Measurements from ENCODE around the gene HPCAL1.

The HPCAL1 gene

DNA sequence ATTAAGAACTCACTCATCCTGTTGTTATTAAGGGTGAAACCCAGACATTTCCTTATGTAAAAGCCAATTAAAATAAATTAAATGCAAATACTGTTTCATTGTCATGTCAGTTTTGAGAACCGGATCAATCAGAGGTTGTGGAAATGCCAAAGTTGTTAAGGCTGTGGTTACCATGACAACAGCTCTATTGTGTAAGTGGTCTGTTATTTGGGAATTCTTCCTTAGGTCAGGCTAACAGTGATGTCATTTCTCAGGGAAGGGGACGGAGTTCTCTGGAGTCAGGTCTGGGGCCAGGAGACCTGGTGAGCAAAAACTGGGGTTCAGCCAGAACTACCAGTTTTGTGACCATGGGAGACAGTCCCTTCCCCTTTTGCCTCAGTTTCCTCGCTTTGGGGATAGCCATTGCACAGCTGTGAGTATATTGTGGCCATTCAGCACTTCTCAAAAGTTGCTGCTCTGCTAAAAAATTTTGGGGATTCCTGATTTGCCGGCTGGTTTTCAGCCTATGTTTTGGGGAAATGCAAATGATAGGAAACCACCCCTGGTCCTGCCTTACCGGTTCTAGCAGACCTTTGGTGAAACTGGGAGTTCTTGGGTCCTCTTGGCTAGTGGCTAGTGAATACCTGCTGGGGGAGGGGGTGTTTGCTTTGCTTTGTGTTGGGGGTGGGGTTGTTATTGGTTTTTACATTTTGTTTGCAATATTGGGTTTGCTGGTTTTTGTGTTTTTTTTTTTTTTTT is 21.6 kb downstream of the HPCAL1 start:
- DNase-seq (ENCODE audit: low read depth in 2 of 2): no peak

DNA sequence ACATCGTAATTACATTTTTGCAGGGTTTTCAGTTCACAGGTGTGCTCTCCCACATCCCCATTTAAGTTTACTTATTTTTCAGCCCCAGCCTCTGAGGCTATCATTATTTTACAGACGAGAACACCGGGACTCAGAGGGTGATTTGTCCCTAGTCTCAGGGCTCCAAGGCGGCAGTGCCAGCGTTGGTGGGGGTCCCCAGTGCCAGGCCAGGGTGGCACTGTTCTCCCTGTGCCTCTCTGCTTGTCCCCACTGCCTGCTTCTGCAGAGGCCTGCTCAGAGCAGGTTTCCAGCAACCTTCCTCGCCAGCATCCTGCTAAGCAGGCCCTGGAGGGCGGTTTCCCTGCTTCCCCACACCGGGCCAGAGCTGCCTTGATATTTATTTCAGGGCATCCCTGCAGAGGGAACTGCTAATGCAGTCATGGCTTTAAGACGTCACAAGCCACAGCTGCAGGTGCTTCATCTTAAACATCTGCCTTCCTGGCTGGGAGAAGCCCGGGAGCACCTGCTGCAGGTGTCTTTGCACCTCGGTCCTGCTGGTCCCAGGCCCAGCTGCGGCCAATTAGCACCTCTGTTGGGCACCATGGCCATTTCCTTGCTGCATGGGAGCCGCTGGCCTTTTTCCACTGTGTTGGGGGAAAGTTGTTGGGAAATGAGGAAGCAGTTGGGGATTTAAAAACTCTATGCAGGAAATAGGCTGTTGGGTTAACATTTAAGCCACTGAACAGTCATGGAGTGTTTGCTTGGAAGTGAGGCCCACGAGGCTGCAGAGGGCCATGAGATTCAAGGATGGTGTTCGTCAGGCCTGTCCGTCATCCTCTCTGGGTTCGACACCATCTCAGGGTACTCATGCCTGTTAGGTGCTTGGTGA is 22.8 kb downstream of the HPCAL1 start:
- no peak for DNase-seq (ENCODE audit: low read depth in 2 of 2)

DNA sequence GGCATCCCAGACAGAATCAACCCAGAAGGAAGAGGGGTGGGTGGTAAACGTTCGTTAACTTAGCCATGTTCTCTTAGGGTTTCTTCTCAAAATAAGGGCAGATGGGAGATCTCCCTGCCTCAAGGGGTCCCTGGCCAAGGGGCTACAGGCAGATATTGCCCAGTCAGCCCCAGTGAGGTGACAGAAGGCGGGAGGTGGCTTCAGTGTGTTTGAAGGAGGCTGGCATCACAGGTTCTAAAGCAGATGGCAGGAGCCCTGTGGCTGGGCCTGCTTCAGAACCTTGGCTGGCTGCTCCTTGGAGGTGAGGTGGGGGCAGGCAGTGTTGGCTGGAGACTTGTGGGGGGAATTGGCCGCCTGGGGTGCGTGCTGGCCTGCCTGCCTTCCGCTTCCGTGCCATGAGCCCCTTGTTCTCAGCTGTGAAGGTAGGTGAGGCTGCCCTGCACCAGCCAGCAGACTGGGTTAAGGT is 23.5 kb downstream of the HPCAL1 start:
- DNase-seq (ENCODE audit: low read depth in 2 of 2): no peak

DNA sequence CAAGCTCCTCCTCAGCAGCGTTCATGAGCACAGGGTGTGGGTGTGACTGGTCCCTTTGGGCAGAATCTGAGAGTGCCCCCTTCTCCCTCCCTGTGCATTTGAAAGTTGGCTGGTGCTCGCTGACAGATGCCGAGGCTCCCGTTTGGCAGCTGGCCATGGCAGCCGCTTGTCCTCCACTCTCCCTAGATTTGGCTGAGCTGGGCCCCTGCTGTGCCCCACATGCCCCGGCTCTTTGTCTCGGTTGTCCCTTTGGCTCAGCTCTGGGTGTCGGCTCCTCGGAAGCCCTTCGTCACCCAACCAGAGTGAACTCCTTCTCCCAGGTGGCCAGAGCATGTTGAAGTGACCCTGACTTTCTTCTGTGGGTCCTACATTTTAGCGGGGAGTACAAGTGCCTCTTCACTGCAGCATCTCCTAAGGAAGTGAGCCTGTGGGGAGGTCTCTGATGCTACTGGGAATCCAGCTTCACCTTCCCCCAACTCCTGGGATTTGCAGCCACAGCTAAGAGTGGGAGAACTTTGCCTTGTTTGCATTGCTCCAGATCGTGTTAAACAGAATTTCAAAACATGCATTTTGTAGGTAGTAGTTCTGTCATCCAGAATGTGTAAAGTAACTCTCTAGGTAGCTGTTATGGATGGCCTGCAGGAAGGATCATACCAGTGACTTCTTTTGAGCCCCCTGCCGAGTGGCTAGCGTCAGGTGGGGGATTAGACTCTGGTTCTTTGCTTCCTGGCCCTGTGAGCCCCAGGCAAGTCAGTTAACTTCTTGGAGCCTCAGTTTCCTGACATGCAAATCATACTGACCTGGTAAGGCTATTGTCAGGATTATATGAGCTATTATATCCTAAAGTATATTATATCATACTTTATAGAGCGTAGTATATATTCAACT is 24.2 kb downstream of the HPCAL1 start:
- no peak for DNase-seq (ENCODE audit: low read depth in 2 of 2)

DNA sequence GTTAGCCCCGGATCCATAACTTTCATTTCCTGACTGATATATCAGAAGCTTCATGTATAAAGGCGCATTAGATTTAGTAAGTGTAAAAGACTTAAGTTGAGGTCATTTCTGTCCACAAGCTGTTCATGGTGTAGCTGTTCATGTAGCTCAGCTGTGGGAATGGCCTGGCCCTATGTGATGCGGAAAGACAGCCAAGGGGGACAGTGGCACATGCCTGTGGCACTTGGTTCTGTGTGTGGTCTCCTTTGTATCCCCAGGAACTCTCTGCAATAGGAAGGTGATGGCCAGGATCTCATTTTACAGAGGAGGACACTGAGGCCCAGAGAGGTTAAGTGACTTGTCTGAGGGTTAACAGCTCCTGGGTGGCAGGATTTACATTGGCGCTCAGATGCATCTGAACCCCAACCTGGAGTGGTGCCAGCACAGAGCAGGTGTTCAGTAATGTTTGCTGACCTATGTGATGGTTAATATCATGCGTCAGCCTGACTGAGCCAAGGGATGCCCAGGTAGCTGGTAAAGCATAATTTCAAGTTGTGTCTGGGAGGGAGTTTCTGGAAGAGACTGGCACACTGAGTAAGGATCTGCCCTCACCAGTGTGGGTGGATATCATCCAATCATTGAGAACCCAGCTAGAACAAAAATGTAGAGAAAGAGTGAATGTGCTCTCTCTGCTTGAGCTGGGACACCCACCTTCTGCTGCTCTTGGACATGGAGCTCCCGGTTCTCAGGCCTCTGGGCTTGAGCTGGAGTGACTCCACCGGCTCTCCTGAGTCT is 25.4 kb downstream of the HPCAL1 start:
- no peak for DNase-seq (ENCODE audit: low read depth in 2 of 2)

DNA sequence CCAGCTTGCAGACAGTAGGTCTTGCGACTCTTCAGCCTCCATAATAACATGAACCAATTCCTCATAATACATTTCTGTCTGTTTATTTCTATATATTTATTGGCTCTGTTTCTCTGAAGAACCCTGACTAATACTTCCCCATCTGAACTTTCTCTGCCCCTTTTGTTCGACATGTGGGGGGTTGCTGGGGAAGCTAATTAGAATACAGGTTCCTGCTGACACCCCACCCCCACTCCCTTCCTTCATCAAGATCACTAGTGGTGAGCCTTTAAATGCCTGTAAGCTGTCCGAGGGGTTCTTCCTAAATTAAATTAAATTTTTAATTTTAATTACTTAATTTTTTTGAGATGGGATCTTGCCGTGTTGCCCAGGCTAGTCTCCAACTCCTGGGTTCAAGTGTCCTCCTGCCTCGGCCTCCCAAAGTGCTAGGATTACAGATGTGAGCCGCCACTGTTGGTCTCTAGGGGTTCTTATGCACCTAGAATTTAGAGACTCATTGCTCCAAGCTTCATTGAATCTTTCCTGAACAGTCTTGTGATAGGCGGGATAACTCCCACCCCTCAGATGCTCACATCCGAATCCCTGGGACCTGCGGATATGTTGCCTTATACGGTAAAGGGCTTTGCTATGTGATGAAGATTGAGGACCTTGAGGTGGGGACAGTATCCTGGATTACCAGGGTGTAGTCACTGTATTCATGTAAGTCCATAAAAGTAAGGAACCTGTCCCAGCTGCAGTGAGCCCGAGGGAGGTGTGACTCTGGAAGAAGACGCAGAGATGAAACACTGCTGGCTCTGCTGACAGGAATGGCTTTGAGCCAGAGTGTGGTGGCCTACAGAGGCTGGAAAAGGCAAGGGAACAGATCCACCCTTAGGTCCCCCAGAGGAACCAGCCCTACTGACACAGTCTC is 26.2 kb downstream of the HPCAL1 start:
- no peak for DNase-seq (ENCODE audit: low read depth in 2 of 2)

DNA sequence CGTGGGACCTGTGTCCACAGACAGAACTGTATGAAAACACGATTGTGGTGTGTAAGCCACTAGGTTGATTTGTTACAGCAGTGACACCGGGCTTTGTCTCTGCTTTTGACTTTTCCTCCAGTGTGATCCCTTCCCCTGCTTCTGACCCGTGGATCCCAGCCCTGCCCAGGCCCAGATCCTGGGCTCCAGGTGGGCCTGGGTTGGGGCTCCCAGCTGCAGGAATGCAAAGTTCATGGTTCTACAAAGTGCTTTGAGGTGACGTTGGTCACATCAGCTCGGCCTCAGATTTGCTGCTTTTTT is 26.8 kb downstream of the HPCAL1 start:
- DNase-seq (ENCODE audit: low read depth in 2 of 2): no peak

DNA sequence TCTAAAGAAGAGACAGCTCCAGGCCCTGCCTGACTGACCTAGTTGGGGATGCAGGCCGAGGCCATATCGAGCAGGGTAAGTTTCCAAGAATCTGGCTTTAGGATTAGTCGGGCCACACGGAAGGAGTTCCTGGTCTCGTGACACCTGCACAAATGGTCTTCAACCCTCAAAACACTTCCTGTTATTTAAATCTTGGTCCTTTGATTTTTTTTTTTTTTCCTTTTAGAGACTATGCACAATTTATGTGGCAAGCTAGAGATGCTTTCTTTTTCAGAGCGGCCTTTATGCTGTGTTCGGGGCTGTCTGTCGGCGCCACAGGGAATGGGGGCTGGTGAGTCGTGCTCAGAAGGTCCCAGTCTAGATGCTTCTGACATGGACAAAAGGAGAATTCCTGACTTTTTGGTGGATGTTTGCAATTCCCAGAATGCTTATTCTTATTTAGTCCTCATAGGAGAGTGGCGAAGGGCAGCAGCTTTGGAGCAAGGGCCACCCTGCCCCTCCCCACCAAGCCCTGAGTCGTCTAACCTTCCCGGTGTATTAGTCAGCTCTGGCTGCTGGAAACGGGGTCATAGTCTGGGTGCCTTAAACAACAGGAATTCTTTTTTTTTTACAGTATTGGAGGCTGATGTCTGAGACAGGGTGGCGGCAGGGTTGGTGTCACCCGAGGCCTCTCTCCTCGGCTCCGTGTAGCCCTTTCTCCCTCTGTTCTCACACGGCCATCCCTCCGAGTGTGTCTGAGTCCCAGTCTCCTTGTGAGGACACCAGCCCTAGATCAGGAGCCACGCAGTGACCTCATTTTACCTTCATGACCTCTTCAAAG is 27.4 kb downstream of the HPCAL1 start:
- no peak for DNase-seq (ENCODE audit: low read depth in 2 of 2)

DNA sequence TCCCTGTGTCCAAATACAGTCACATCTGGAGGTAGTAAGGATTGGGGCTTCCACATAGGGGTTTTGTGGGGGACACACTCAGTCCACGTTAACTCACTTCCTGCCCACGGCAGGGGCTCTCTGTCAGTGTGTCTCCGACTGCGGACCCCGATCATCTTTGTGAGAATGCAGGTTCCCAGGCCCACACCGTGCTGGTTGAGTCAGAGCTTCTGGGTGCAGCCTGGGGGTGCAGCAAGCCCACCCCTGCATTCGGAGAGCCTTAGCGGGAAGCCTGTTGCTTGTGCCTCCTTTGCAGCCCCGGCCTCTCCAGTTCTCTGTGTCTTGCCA is 28.0 kb downstream of the HPCAL1 start:
- no peak for DNase-seq (ENCODE audit: low read depth in 2 of 2)

DNA sequence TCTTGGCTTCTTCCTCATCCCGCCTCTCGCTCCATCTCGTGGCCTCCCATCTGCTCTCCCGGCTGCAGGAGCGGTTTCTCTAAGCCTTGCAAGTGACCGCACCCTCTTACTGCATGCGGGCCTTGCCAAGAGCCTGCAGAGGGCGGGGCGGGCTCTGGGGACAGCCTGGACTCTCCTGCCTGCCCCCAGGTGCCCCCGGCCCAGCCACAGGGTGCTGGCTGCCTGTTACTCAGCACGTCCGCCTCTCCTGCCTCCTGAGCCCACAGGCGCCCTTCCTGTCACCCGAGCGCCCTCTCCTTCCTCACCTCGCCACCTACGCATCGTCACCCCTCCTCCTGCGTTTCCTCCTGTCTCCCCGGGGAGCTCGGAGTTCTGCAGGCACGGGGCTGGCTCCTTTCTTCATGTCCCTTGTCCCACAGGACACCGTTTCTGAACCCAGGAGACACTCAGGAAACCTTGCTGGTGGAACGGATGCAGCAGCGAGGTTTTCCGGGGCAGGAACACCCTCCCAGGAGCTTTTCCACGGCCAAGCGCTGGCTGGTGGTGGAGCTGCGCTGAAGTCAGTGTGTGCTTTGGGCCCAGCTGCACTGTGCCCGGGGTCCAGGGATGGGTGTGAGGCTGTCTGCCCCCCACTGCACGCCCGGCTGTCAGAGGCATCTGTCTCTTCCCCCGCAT is 28.5 kb downstream of the HPCAL1 start:
- DNase-seq (ENCODE audit: low read depth in 2 of 2): peak; percentile 35 to 47

DNA sequence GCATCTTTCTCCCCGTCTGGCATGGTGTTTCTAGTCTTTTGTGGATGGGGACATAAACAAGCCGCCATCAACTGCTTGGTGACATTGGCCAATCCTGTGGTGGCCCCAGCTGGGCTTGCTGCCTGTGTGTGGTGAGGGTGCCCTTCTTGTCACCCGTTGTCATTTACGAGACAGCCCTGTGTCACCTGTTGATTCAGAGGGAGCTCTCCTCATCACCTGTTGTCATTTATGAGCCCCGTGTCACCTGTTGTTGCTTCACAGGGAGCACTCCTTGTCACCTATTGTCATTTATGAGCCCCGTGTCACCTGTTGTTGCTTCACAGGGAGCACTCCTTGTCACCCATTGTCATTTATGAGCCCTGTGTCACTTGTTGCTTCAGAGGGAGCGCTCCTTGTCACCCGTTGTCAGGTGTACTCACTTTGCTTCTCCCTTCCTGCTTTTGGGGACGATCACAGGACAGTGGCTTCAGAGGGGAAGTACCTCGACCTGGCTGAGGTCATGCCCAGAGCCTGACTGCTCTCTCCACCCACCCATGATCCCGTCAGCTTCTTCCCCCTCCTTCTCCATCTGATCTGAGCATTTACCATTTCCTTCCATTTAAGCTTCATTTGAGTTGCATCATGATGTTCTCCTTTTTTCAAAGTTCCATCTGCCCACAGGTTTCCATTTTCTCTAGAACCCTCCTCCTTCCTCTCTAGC is 29.1 kb downstream of the HPCAL1 start:
- no peak for DNase-seq (ENCODE audit: low read depth in 2 of 2)

DNA sequence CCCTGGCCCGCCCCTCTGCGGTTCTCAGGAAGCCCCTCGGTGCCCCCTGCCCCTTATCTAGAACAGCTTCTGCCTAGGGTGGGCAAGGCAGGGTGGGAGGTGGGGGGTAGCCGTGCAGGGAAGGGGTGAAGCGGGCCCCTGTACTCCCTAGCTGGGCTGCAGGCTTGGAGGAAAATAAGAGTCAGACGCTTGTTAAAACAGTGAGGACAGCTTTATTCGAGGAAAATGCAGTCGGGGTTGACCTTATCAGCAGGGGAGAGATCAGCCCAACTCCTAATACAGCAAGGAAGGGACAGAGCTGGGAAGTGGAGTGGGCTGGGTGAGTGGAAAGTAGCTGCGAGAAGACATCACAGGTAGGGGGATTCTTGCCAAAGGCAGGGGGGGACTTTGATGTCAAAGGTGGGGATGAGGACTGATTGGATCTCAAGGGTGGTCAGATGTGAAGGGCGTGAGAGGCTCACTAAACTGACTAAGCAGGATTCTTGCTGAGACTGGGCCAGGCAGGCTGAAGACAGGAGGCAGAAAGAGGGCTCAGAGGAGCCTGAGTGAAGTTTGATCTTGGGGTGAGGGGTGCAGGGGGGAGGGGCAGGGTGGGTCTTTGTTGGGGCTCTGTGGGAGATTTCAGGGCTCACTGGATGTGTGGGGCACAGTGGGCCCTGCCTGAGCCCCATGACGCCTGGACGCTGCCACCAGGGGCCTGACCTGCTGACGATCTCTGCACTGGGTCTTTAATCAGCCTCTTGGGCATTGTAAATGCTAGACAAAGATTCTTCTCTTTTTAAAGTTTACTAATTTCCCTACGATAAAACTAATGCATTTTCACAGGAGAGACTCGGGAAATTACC is 29.9 kb downstream of the HPCAL1 start:
- DNase-seq (ENCODE audit: low read depth in 2 of 2): no peak

DNA sequence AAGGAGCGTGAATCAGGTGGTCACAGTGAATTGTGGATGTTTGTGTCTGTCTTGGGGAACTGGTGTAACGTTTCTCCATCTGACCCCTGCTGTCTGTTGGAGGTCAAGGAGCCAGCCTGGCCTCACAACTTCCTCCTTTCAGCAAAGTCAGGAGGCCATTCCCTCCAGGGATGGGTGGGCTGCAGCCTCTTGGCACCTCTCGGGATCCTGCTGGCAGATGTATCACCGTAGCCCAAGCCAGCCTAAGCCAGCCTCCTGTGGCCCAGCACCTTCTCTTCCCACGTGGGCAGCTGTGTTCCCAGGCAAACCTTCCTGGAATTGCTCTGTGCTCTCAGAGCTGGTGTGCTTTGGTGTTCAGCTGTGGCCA is 30.5 kb downstream of the HPCAL1 start:
- no peak for DNase-seq (ENCODE audit: low read depth in 2 of 2)

DNA sequence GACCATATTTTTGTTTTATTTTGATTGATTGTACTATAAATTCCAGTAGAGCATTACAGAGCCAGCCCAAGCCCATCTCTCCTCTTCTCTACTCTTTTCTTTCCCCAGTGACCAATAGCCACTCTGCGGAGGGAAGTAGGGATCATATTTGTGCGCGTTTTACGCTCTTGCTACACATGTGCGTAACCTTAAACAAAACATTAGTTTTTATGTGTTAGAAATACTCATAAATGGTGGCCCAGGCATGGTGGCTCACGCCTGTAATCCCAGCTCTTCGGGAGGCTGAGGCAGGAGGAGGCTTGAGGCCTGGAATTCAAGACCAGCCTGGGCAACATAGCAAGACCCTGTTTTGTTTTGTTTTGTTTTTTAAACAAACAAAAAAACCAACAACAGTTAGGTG is 31.3 kb downstream of the HPCAL1 start:
- DNase-seq (ENCODE audit: low read depth in 2 of 2): no peak

DNA sequence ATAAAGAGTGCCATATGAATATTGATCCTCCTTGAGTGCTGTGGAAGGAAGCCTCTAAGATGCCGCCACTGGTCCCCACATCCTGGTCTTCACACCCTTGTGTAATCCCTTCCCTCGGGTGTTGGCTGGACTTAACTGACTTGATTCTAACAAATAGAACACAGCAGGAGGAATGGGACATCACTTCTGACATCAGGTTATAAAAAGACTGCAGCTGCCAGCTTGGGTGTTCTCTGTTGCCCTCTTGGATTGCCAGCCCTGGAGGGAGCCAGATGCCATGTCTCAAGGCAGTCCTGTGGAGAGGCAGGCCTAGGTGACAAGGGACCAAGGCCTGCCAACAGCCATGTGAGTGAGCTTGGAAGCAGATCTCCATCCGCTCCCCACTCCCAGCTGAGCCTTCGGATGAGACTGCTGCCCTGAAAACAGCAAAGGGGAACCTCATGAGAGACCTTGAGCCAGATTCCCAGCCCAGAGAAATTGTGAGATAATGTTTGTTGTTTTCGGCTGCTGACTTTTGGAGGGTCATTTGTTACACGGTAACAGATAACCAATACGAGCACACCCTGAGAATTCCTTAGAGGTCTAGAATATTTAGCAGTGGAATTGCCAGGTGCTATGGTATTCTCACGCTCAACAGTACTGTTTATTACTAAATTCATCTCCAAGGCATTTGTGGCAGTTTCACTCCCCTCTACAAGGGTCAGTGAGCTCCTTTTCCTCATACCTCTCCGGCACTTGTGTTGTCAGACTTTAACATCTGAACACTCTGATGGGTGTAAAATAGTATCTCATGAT is 32.5 kb downstream of the HPCAL1 start:
- DNase-seq (ENCODE audit: low read depth in 2 of 2): no peak

DNA sequence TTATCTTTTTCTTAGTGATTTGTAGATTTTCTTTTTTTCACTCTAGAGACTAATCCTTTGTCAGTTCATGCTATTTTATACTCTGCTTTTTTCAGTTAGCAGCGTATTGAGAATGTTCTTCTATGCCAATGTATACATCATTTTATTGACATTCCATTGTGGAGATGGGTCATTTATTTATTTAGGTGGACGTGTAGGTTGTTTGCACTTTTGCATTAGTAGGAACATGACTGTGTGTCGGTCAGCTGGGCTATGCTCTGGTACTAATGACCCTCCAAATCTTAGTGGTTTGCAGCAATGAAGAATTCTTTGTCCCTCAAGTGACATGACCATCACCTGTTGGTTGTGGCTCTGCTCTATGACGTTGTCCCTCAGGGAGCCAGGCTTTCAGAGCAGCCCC is 33.6 kb downstream of the HPCAL1 start:
- DNase-seq (ENCODE audit: low read depth in 2 of 2): no peak

Measured in stimulated activated CD4-positive, alpha-beta T cell treated with anti-CD3 and anti-CD28 coated beads, Interleukin-1b, Interleukin-23, amount 100 ng/mL, for 1 hour (primary cell).